Stimulated activated CD4-positive, alpha-beta T cell treated with anti-CD3 and anti-CD28 coated beads, TNF-alpha, amount 100 ng/mL, for 4 hours (primary cell): Measurements from ENCODE around the gene NACC2.

ENCODE experiments used
- DNase-seq, 3 experiments: peaks; one replicate each; pipeline ENCODE4 v3.0.0-alpha.2; 2020; ENCODE audit warnings: low read depth in 3 of 3

NACC2 gene

DNA sequence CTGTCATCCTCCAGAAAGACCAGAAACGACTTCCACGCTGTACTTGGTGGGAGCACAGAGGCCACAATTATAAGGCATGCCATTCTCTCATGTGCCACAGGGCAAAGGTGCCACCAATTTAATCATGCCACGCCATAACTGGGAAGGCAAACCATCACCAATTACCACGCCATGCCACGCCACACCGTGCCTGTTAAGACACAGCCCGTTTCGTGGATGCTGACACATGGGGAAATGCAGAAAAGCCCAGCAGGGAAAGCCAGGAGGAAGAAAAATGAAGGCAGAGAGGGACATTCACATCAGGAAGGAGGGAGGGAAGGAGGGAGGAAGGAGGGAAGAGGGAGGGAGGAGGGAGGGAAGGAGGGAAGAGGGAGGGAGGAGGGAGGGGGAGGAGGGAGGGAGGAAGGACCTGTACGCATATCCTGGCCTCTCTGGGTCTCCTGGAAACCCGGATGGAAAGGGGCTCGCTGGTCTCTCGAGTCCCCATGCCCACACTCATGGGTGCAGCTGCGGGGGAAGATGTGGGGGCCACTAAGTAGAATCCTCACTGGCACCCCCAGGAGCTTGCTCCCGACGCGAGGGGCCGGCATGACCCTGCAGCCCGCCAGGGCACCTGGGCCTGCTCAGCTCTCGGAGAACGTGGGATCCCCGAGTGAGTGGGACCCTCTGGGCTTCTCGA, 72.2 kb downstream of the NACC2 start:
- DNase-seq = no peak

DNA sequence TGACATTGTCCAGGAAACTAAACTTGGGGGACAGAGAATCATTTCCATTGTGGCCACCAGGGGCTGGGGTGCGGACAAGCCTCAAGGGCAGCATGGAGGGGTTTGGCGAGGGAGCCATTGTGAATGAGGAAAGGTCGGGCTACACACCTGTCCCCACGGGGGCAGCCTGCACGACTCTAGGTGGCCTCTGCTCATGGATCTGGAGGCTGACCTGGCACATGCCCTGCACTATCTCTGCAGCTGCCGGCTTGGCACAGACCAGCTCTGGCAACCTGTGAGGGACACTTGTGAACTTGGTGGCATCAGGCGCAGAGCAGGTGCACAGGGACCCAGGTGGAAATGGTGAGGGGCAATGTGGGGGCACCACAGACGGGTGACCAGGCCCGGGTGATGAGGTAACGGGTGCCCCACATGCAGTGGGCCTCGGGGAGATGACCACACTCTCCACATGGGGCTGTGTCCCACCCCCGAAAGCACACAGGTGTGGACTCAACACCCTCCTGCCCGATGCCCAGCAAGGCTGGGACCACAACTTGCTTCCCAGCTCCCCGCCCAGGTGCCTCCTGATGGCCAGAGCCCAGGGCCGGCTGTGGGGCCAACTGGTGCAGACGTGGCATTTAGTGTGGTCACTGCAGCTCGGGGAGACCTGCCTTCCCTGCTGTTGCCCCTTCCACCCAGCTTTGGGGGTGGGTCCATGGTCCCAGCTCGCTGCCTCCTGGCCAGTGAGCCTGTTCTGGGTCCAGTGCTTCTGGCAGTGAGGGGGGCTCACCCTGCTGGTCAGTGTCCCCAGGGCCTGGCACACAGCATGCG, 73.0 kb downstream of the NACC2 start:
- no peak for DNase-seq

DNA sequence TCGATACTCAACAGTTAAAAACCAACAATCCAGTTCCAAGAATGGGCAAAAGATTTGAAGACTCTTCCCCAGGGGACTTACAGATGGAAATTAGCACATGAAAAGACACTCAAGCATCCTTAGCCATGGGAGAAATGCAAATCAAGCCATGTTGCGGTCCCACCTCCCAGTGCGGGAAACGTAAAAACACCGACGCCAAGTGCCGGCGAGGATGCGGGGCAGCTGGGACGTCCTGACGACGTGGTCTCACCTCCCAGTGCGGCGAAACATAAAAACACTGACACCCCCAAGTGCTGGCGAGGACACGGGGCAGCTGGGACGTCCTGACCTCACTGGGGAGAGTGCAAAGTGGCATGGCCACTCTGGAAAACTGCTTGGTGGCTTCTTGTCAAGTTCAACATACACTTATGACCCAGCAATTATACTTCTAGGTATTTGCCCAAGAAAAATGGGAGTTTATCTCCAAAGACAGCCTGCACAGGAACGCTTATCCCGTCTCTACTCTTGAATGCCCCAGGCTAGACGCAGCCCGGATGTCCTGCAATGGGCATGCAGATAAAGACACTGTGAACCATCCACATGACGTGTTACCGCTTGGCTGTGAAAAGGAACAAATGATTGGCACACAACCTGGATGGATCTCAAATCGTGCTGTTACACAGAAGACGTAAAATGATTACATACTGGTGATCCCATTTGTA, 73.8 kb downstream of the NACC2 start:
- no peak for DNase-seq

DNA sequence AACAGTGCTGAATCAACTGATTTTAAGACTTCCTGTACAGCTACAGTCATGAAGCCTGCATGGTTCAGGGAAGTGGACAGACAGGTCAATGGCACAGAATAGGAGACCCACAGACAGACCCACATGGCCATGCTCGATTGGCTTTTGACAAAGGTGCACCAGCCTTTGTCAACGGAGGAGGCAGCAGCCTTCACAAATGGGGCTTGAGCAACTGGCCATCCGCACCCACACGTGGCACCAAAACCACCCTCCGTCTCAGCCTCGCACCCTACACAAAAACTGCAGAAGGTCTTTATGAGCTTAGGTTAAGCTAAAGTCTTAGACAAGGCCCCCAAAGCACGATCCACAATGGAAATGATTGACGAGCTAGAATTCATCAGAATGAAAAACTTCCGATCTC, 74.4 kb downstream of the NACC2 start:
- DNase-seq = no peak

DNA sequence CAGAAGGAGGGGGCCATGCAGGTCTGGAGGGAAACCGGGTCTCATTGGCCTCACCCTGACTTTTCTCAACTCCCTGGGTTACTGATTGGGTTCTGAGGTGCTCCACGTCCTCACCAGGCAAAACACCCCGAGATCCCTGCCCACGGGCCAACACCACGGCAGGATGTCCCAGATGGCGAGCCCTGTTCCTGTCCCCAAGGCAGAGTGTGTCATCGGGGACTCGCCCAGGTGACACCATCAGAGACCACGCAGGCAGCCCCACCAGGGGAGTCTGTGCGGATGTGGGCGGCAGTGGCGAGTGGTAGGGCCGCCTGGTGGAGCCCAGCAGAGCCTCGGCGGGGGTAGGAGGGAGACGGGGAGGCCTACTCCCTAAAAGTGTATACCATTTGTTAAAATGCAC, 74.9 kb downstream of the NACC2 start:
- DNase-seq = no peak

DNA sequence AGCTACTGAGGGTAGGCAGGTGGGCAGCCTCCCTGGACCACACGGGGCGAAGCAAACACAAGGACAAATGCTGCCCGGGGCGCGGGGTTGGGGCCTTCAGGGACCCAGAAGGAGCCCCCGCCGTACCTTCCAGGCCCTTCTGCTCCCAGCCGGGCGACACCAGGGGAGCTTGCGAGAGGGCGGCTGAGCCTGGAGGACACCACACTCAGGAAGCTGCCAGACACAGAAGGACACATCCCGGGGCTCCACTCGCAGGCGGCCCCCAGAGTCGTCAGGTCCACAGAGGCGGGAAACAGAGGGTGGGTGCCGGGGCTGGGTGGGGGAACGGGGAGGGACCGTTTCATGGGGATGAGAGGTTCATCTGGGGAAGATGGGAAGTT, 75.4 kb downstream of the NACC2 start:
- no peak for DNase-seq

DNA sequence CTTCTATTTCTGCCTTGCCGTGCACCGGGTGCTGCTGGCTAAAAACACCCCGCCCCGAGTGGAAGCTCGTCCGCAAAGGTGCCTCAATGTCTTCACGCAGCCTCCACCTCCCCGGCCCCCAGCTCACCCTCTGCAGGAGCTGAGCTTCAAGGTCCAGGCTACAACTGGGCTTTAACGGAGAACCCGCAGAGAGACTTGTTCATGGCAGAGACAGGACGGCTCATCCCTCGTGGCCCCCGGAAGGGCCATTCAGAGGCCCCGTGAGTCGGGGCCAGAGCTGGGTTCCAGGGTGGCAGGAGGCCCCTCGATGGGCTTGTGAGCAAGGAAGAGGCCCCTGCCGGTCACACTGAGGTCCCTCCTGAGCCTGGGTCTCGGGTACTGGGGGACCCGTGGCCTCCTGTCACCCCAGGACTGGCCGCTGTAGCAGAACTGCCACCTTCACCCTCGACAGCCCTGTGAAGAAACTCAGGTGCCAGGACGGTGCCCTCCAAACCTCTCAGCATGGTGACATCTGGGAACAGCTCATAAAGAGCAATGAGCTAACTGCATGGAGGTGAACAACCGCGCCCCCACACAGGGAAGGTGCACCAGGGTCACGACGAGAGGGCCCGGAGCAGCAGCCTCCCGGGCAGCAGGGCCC, 75.9 kb downstream of the NACC2 start:
- DNase-seq = no peak

DNA sequence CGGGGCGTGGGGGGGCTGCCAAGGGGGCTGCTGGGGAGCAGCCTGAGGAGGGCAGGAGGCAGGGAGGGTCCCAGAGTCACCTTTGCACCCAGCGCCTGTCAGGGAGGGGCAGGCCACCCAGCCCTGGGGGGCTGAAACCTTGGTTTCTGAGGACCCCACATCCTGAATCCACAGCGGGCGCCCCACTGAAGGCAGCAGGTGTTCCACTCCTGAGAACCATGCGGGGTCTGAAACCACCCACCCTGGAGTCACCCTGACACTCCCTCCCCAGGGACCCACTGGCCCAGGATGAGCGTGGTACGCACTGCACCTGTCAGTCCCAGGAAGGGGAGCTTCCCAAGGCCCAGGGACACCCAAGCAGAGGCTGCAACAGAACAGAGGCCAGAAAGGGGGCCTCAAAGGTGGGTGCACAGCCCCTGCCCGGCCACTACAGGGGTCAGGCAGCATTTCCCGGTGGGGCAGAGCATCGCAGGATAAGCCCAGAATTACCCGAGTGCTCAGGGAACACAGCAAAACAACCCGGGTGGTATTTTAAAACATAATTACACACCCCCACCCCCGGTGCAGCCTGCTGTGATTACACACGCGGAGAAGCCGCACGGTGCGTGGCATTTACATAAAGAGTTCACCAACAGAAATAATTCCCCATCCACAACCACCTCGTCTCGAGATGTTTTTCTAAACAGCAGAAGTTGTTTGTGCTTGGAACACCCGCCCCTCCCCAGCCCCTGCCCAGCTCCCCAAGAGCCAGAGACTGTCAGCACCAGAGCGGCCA, 76.6 kb downstream of the NACC2 start:
- DNase-seq = no peak

DNA sequence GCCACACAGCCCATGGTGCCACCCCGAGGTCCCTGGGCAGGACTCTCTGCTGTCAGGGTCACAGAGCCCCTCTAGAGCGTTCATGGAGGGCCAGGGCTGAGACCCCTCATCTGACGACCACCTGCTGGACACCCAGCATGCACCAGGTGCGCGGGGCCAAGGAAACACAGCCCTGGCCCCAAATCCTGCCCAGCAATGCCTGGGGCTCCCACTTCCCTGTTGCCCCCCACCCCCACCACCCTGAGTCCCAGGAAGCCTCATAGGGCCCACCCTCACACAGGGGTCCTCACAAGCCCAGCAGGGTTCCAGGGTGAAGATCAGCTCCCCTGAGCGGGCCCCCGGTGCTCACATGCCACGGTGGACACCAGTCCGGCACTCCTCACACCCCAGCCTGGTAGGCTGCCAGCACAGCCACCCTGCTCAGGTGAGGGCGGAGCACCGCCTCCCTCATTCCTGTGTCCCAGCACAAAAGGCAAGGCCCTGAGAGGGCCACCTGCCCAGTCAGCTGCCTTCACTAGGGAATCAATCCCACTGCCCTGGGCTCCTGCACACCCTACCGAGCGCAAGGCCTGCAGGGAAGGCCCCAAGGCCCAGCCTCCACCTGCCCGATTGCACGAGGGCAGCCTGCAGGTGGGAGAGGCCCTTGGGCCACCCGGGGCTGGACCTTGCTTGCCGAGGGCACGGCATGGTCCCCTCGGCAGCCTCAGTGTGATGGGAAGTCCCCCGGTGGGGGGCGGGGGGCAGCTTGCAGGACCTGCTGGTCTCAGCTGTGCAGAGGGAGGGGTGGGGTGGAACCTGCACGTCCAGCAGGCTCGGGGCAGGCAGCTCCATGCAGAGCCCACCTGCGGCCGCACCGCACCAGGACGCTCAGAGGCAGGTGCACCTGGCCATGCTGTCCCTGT, 77.5 kb downstream of the NACC2 start:
- no peak for DNase-seq

DNA sequence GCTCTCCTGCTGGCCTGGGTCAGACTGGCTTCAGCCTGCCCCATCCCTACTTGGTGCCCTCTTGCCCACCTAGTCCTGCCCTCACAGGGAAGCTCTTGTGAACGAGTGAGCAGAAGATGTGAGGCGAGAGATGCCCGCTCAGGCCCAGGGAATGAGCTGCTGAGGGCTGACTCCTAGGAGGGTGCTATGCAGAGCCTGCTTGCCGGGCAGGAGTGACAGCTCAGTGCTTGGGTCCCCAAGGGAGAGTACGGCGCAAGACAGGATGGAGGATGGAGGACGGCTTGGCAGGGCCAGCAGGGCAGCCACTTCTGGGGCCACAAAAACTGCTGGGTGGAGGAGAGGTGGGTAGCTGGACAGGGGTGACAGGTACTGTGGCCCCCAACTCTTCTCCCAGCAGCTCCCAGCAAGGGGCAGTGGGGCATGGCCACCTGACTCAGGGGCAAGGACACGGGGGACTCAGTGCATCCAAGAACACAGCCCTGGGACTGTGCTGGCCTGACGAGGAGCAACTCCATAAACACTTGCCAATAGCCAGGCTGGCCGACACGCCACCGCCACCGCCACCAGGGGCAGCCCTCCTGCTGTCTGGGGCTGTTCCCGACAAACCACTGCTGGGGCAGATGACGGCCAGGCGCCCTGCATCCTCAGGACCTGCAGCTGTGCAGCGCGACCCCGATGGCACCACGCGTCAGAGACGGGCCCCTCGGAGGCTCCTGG, 78.4 kb downstream of the NACC2 start:
- no peak for DNase-seq

DNA sequence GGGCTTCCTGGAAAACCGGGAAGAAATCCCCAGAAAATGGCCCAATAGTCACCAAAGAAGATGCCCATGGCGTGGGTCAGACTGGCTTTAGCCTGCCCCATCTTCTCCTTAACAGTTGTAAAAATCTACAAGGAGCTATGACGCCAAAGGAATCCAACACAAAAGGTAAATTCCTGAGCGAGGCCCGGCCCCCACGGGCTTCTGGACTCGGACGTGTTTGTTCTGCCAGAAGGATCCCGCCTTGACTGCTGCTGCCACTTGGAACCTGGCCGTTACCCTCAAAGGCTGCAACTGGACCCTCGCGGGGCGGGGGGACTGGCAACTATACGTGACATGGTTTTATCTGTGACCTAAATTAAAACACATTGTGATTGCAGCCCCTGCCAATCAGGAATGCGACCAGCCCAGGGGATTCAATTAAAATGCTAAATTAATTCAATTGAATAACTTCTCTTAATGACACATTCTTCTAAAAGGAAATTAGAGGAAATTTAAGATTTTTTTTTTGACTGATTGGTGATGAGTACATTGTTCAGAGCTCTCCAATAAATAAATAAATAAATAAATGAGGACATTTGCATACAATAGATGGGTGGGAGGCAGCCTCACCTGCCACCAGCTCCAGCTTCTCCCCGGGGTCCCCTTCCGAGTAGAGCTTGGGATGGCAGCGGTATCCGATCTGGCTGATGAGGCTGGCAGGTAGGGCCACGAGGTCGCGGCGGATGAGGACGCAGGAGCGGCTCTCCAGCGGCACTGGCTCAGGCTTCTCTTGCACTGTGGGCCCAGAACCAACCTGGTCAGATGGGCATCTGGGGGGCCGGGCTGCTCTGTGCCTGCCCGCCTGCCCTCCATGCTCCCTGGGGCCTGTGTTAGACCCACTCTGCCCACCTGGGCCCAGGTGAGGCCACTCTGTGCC, 79.2 kb downstream of the NACC2 start:
- no peak for DNase-seq

DNA sequence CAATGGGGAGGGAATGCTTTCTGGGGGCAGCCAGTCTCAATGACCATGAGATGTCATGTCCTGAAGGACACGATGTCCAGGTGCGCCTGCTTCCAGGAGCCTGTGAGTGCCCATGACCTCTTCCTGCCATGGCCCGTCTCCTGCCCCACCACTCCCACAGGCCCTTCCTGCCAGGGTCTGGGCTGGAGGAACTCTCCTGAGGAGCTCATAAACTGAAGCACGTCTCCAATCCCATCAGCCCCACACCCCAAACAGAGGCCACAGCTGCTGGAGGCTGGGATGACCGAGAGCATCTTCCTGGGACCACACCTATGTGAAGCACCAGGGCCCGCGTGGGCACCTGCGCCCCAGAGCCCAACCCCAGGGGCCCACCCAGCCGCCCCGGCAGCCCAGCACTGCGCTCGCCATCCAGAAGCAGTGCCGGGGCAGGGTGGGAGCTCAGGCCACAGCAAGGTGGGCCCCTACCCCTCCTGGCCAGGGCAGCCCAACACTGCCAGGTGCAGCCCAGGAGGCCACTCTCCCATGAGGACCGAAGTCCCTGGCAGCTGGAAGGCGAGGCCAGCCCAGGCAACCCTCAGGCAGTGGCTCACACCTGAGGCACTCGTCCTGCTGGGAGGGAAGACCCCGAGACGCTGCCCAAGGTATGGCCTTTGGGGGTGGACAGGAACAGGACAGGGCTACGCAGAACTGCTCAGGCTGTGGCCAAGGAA, 80.0 kb downstream of the NACC2 start:
- no peak for DNase-seq

DNA sequence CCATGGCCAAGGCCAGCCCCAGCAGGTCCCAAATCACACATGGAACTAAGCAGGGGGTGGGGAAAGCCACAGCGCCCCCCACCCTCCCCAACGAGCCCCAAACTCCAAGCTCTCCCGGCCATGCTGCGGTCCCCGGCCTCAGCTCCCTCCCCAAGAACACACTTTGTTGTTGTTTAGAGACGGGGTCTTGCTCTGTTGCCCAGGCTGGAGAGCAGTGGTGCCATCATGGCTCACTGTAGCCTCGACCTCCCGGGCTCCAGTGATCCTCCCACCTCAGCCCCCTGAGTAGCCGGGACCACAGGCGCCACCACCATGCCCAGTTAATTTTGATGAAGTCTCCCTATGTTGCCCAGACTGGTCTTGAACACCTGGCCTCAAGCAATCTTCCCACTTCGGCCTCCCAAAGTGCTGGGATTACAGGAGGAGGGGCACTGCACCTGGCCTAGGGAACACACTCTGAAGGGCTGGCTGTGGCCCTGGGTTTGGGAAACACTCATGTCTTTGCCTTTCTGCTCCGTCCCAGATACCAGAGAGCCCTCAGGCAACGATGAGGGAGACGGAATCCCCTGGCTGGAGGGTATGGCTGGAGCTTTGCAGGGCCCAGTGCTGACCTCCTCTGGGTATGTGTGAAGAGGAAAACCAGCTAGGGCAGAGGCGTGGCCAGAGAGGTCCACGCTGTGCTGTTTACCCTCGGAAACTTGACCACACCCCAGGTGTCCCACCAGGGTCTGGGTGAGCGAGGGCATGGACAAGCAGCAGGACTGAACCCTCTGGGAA, 80.8 kb downstream of the NACC2 start:
- DNase-seq = no peak

DNA sequence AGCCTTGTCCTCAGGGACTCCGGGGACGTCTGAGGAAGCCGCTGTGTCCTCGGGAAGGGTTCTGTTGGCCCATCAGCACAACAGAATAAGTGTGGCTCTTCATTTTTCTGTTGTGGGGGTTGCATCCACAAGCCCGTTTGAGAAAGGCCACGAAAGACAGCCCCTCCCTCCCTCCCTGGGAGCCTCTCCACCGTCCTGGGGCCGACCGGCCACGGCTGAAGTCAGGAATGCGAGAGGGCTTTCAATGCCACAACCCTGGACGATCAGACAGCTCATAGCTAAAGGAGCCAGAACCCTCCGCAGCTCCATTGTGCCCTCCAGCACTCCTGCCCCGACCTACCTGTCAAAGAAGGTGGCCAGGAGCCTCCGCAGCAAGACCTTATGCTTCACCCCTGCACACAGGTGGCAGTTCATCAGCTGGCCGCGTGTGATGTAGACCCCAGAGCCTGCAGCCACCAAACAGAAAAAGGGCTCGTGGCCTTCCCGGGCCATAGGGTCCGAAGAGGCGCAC, 81.5 kb downstream of the NACC2 start:
- no peak for DNase-seq

DNA sequence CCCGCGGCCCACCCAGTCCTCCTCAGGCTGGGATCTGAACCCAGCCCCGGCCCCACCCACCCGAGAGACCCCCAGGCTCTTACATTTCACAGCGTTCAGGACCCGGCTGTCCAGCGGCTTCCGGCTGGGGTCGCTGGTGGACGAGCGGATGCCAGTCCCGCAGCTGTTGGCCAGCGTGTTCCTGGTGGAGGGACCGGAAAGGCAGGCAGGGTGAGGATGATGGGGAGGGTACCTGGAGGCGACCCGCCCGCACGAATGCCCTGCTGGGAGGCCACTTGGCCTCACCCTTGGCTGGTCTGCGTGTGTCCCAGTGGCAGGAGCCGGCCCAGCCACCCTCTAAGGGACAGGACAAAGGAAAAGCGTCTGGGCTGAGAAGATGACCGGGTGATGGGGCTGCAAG, 82.0 kb downstream of the NACC2 start:
- DNase-seq = no peak

DNA sequence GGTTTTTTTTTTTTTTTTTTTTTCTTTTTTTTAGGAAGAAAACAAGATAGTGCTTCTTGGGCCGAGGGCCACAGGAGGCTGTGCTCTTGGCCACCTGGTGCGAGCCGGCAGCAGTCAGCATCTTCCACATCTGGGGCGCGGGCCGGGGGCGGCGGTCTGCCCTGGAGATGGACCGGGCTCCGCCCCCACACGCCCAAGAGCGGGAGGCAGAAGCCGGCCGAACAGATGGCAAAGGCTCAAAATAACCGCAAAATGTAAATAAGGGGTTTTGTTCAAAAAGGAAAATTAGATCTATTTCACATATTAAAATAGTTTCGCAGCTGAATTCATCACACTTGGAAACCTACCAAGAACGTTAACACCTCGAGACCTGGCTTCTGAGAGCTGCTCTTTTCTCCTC, 82.4 kb downstream of the NACC2 start:
- DNase-seq = no peak
